Activated naive CD4-positive, alpha-beta T cell treated with anti-CD3 and anti-CD28 coated beads for 36 hours (primary cell): ENCODE results near the gene PAEP. TPM values are rescaled to one million over a fixed set of nuclear protein-coding genes. Genes with fewer than 3 reads are reported as not detected.
A peak's percentile ranks its signal among the peaks of the same experiment; 100 is the strongest.

Experiments
- CTCF ChIA-PET: fragments of 350-600 bp; sonication (Branson Sonifier 250); formaldehyde crosslinking; loops from one replicate; lab custom pipeline; 2021; ENCODE audit warnings: antibody characterized with exemption; lab: Charles Lee
- DNase-seq: peaks from one replicate; pipeline ENCODE4 v3.0.0-alpha.2; 2020
- H3K27ac Mint-ChIP-seq: one replicate; pipeline ENCODE4 v1.8.0; 2021; ENCODE audit warnings: mild to moderate bottlenecking, mixed read lengths
- H3K27me3 Mint-ChIP-seq: one replicate; pipeline ENCODE4 v1.8.0; 2021; ENCODE audit warnings: low read depth, mixed read lengths
- H3K36me3 Mint-ChIP-seq: one replicate; pipeline ENCODE4 v1.8.0; 2021; ENCODE audit warnings: low read depth, mixed read lengths
- H3K4me1 Mint-ChIP-seq: one replicate; pipeline ENCODE4 v1.8.0; 2021; ENCODE audit warnings: low read depth, mixed read lengths
- H3K4me3 Mint-ChIP-seq: one replicate; pipeline ENCODE4 v1.8.0; 2021; ENCODE audit warnings: mild to moderate bottlenecking, moderate library complexity, mixed read lengths
- H3K9me3 Mint-ChIP-seq: one replicate; pipeline ENCODE4 v1.8.0; 2021; ENCODE audit warnings: mixed read lengths
- intact Hi-C: fragments of 100-400 bp; cut with micrococcal nuclease; formaldehyde crosslinking; loops from one replicate; pipeline ENCODE4 v1.15.1; 2023
- total RNA-seq, 2 experiments: library from RNA; stranded (reverse); gene quantifications; one replicate each; pipeline ENCODE4 v1.2.3, GENCODE V29; 2021

PAEP gene
- total RNA-seq, 2 experiments from 2014 or later: not detected

DNA sequence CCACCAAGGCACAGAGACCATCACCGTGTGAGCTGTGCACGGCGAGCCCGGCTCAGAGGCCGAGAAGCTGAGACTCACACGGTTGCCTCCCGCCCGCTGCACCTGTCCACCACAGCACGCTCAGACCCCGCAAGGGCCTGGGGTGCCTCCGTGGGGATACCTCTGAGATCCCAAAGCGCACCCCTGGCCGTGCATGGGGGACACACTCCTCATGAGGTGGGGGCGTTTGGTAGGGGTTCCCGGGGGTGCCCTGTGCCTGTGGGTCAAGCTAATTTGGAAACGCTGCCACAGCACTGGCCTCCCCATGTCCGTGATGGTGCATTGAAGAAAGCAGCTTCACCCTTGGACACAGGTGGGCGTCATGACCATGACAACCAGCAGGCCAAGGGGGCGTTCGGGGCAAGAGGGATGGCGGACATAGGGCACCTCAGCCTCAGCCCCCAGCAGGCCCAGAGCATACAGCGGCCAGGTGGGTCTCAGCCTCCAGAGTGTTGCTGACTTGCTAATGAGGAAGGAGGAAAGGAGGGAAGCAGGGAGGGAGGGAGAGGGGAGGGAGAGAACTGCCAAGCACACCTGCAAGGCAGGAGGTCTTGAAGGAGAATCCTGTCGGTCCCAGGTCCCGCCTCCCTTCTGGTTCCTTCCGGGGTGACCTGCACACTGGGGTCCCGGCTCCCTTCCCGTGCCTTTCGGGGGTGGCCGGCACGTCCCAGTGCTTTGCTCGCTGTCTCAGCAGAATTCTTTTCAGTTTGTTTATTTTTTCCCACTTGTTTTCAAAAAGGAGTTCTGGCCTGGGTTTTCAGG, 43.1 kb downstream of the PAEP start:
- Mint-ChIP-seq H3K27ac (no peak overlapping the region), H3K4me3 (no peak overlapping the region), H3K4me1 (no peaks in the 10 kb centered on the region), H3K36me3 (no peaks in the 10 kb centered on the region), H3K27me3 (peaks cover 1% of the 10 kb centered on the region), H3K9me3 (no peaks in the 10 kb centered on the region)
- CTCF ChIA-PET: no interaction called here
- DNase-seq: peak; percentile 3
- intact Hi-C loops: loop anchor here (5.0 to 10.0 kb wide), 3 partner anchors 100 to 360 kb away; partner anchors contain the start of genes KCNT1, MRPS2 and UBAC1

DNA sequence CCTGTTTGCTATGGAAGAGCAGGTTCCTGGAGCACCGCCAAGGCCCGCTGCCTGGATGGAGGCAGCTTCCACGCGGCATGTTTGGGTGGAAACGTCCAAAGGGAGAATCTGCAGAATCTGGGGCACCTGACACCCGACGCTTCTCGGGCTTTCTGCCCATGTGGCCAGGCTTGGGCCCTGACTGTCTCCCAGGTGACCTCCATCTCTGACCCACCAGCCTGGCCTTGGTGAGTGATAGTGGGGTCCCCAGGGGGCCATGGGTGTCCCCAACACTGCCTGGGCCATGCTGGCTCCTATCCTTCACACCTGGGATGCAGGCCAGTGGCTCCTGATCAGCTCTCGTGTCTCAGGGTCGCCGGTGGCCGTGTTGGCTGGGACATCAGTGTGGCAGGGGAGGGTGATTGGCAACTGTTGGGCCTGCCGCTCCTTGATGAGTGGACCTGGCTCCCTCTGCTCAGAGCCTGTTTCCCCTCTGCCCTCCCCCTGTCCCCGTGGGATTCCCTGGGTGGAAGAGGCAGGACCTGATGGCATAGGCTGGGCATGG, 43.8 kb downstream of the PAEP start:
- H3K27ac Mint-ChIP-seq: no peak overlapping the region
- intact Hi-C loops: loop anchor here (10.0 kb wide), 2 partner anchors 99 to 359 kb away; partner anchors contain the start of genes KCNT1 and UBAC1
- H3K27me3 Mint-ChIP-seq: peaks cover 5% of the 10 kb centered on the region
- no peak overlapping the region for H3K4me3 Mint-ChIP-seq
- no peaks in the 10 kb centered on the region for H3K9me3 Mint-ChIP-seq
- DNase-seq: peak; percentile 2
- CTCF ChIA-PET: no interaction called here
- H3K36me3 Mint-ChIP-seq: no peaks in the 10 kb centered on the region
- H3K4me1 Mint-ChIP-seq: no peaks in the 10 kb centered on the region

DNA sequence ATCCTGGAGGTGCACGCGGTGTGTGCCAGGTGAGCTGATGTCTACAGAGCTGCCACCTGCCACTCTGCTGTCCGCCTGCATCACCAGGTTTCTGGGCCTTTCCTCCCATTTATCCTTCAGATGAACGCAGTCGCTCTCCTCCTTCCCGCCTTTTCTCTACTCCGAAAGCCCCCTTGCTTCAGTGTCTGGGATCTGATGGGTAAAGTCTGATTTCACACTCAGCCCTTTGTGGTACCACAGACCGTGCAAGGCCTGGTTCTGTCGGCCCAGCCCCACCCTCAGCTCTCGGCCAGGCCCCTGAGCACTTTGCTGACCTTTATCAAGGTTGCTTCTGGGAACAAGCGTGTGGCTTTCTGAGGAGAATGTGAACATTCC, 45.3 kb downstream of the PAEP start:
- Mint-ChIP-seq H3K27ac (no peak overlapping the region), H3K36me3 (no peaks in the 10 kb centered on the region), H3K27me3 (peaks cover 3% of the 10 kb centered on the region), H3K4me3 (no peak overlapping the region), H3K9me3 (no peaks in the 10 kb centered on the region), H3K4me1 (no peaks in the 10 kb centered on the region)
- intact Hi-C loops: loop anchor here (10.0 kb wide), 2 partner anchors 98 to 358 kb away; partner anchors contain the start of genes KCNT1 and UBAC1
- DNase-seq: peak; percentile 0
- CTCF ChIA-PET: interaction anchor here (1.0 kb wide), 1 partner anchor 11 kb away, joined by 3 read pairs; no protein-coding TSS in a partner anchor

DNA sequence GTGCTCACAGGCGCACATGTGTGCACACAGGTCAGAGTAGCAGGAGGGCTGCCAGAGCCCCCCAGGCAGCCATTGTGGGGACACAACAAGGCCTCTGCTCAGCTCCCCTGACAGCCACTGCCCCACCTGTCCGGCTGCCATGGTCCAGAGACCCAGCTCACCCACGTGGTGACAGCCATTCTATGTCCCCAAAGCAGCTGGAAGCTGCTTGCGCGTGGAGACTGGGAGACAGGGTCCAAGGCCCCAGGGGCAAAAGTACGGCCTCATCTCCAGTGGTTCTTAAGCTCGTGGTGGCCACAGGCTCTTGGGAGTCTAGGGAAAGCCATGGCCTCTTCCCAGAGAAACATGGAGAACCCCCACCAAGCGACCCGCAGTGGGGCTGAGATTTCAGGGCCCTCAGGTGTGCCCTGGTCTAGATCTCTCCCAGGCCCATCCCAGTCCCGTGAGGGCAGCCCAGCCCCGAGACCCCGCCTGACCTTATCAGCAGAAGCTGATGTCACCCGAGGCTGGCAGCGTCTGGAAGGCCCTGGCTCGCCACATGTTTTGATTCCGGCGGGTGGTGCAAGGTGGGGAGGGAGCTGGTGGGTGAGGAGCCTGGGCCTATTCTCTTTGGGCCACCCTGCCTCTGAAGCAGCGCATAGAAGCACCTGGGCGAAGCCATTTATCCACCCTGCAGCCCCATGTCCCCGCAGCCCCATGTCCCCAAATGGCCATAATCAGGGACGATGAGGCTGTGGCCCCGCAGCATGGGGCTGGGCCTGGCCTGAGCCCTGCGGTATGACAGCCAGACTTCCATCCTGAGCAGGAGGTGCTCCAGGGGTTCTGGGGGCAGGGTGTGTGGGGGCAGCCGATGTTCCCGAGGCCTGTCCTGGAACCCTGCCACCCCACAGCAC, 46.1 kb downstream of the PAEP start:
- CTCF ChIA-PET: interaction anchor here (0.6 to 1.0 kb wide), 2 partner anchors 11 to 261 kb away, joined by 3 to 4 read pairs; no protein-coding TSS in a partner anchor

DNA sequence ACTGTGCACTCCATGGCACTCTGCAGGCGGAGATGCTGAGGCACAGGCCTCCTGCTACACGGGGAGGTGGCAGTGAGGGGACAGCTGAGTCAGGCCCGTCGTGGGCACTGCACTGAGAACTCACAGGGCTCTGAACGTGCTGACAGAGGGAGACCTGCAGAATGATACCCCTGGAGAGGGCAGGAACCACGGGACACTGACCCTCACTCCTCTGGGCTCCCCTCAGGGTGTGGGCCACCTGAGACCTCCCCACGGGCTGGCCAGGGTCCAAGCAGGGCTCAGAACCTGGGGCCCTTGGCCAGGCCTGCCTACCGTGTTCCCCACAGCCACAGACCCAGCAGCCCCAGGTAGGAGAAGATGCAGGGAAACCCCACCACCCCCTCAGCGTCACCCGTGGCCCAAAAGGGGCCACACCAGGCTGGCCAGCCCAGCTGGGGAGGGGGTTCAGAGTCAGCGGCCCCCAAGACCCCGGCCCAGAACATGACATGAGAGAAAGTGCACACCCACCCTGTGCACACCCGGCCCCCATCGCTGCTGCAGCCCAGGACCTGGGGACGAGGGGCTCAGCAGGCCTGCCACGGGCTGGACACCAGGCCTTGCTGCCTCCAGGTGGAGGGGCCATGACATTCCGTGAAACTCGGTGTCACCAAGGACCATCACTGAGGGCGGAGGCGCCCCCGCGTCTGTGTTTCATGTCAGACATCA, 46.9 kb downstream of the PAEP start:
- H3K36me3 Mint-ChIP-seq: no peaks in the 10 kb centered on the region
- no peak overlapping the region for H3K27ac Mint-ChIP-seq
- no peaks in the 10 kb centered on the region for H3K9me3 Mint-ChIP-seq
- H3K4me3 Mint-ChIP-seq: no peak overlapping the region
- peaks cover 3% of the 10 kb centered on the region for H3K27me3 Mint-ChIP-seq
- intact Hi-C loops: loop anchor here (10.0 kb wide), 2 partner anchors 96 to 356 kb away; partner anchors contain the start of genes KCNT1 and UBAC1
- DNase-seq: no peak
- no peaks in the 10 kb centered on the region for H3K4me1 Mint-ChIP-seq
- CTCF ChIA-PET: interaction anchor here (1.2 kb wide), 1 partner anchor 8 kb away, joined by 4 read pairs; no protein-coding TSS in a partner anchor

More for the DNA sequence above, 46.1 kb downstream of the PAEP start:
- intact Hi-C loops: loop anchor here (10.0 kb wide), 2 partner anchors 97 to 357 kb away; partner anchors contain the start of genes KCNT1 and UBAC1
- H3K36me3 Mint-ChIP-seq: no peaks in the 10 kb centered on the region
- peaks cover 3% of the 10 kb centered on the region for H3K27me3 Mint-ChIP-seq
- H3K4me3 Mint-ChIP-seq: no peak overlapping the region
- H3K9me3 Mint-ChIP-seq: no peaks in the 10 kb centered on the region
- H3K4me1 Mint-ChIP-seq: no peaks in the 10 kb centered on the region
- DNase-seq: no peak
- H3K27ac Mint-ChIP-seq: no peak overlapping the region

GRCh38 chr9:135608999-135609317, 47.4 kb downstream of the PAEP start:
- CTCF ChIA-PET: interaction anchor here (1.2 kb wide), 1 partner anchor 9 kb away, joined by 4 read pairs; no protein-coding TSS in a partner anchor
- H3K4me1 Mint-ChIP-seq: no peaks in the 10 kb centered on the region
- intact Hi-C loops: loop anchor here (10.0 kb wide), 2 partner anchors 96 to 356 kb away; partner anchors contain the start of genes KCNT1 and UBAC1

DNA sequence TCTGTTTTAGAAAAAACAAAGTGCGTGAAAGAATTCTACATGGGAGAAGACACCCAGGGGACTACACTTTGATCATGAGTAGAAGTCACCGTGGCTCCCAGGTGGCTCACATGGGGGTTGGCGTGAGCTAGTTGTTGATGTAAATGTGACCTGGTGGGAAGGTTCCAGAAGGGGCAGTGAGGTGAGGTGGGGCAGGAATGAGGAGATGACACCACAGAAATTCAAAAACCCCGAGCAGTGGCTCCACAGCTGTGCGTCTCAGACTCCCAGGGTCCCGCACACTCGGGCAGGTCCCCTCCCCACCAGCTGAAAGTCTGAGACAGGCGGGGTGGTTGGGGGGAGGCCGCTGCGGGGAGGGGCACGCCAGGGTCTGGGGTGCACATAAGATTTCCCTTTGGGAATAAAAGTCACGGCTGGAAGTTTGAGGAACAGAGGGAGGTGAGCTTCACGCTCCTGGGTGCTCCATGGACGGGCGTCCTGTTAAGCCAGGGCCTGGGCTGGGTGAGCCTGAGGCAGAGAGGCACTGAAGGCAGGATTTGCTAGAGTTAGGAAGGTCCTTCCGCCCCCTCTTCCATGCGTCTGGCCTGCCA, 47.9 kb downstream of the PAEP start:
- DNase-seq: no peak
- H3K4me3 Mint-ChIP-seq: no peak overlapping the region
- H3K36me3 Mint-ChIP-seq: no peaks in the 10 kb centered on the region
- CTCF ChIA-PET: interaction anchor here (1.2 kb wide), 1 partner anchor 9 kb away, joined by 4 read pairs; no protein-coding TSS in a partner anchor
- H3K4me1 Mint-ChIP-seq: no peaks in the 10 kb centered on the region
- no peaks in the 10 kb centered on the region for H3K9me3 Mint-ChIP-seq
- peaks cover 3% of the 10 kb centered on the region for H3K27me3 Mint-ChIP-seq
- intact Hi-C loops: loop anchor here (10.0 kb wide), 2 partner anchors 95 to 355 kb away; partner anchors contain the start of genes KCNT1 and UBAC1
- no peak overlapping the region for H3K27ac Mint-ChIP-seq

More at GRCh38 chr9:135608999-135609317, 47.4 kb downstream of the PAEP start:
- Mint-ChIP-seq H3K36me3 (no peaks in the 10 kb centered on the region), H3K27me3 (peaks cover 3% of the 10 kb centered on the region), H3K9me3 (no peaks in the 10 kb centered on the region), H3K27ac (no peak overlapping the region), H3K4me3 (no peak overlapping the region)
- no peak for DNase-seq

DNA sequence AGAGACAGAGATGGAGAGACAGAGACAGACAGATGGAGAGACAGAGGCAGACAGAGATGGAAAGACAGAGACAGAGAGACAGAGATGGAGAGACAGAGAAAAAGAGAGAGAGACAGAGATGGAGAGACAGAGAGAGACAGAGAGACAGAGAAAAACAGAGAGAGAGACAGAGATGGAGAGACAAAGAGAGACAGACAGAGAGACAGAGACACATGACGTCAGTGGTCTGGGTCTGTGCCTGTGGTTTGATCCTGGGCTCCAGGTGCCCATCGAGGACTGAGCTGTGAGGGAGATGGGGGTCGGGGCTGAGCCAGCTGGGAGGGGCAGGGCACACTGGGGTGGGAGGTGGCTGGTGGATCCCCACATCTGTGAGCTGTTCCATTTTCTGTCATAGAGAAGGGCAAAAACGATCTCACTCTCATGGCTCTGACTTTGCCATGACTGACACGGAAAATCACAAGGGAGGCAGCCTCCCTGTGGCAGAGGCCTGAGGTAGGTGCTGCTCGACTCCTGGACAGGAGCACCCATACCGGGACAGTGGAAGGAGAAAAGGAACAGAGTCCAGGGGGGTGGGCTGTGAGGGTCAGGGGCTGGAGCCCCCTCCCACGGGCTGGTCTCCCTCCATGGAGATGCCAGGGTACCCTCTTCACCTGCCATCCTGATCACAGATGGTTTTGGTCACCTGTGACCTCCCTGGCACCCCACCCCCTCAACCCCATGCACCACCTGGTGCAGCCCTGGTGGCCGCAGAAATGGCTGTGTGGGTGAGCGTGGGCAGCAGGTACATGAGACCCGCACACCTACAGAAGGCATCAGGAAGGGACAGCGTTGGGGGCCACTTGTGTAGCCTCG, 49.0 kb downstream of the PAEP start:
- intact Hi-C loops: no loop called here
- Mint-ChIP-seq H3K27me3 (peaks cover 3% of the 10 kb centered on the region), H3K4me3 (no peak overlapping the region), H3K4me1 (no peaks in the 10 kb centered on the region), H3K27ac (no peak overlapping the region), H3K36me3 (no peaks in the 10 kb centered on the region), H3K9me3 (no peaks in the 10 kb centered on the region)
- DNase-seq: no peak
- CTCF ChIA-PET: no interaction called here

DNA sequence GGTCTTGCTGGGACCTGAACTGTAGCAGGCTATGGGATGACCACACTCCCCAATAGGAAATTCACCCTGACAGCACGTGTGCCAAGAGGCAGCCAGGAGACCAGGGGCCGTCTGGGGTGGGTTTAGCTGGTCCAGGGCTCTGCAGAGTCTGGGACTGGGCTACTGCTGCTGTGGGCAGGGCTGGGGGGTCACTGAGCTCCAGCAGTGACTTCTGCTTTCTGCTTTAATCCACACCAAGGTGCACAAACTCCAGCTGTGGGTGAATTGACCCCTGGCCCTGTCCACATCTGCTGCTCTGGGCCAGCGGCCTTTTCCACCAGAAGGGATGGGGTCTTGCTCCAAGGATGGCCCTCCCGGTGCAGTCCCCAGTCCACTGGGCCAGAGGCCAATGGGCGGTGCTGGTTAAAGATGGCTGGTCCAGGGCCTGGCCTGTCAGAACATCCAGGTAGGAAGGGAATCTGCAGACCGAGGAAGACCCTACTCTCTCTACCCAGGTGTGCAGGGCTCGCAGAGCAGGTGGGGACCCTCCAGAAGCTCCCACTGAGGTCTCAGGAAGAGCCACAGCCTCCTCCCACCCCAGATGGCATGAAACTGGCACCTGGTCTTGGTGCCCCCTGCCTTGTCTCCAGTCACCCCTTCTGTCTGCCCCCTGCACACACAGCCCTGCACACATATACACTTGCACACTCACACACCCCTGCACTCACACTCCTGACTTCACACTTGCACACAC, 49.8 kb downstream of the PAEP start:
- CTCF ChIA-PET: no interaction called here

DNA sequence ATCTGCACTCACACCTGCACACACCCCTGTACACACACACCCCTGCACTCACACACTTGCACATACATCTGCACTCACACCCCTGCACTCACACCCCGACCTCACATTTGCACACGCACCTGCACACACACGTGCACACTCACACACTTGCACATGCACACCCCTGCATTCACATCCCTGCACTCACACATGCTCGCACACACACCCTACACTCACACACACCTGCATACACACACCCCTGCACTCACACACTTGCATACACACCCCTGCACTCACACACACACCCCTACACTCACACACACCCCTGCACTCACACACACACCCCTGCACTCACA, 50.3 kb downstream of the PAEP start:
- no peak for DNase-seq
- Mint-ChIP-seq H3K27ac (no peak overlapping the region), H3K27me3 (peaks cover 3% of the 10 kb centered on the region), H3K4me3 (no peak overlapping the region), H3K9me3 (no peaks in the 10 kb centered on the region), H3K4me1 (no peaks in the 10 kb centered on the region), H3K36me3 (no peaks in the 10 kb centered on the region)
- CTCF ChIA-PET: no interaction called here
- intact Hi-C loops: no loop called here

More for the DNA sequence above, 49.8 kb downstream of the PAEP start:
- H3K4me1 Mint-ChIP-seq: no peaks in the 10 kb centered on the region
- DNase-seq: no peak
- no peaks in the 10 kb centered on the region for H3K36me3 Mint-ChIP-seq
- intact Hi-C loops: no loop called here
- H3K9me3 Mint-ChIP-seq: no peaks in the 10 kb centered on the region
- H3K27ac Mint-ChIP-seq: no peak overlapping the region
- H3K4me3 Mint-ChIP-seq: no peak overlapping the region
- H3K27me3 Mint-ChIP-seq: peaks cover 3% of the 10 kb centered on the region
